H1 (cell line): ENCODE measurements around the gene NOL4L. TPM values are rescaled to one million over a fixed set of nuclear protein-coding genes. Genes with fewer than 3 reads are reported as not detected.

ENCODE experiments used
- ATF3 ChIP-seq: IDR thresholded peaks from 2 replicates; pipeline ENCODE4 v1.6.1; 2011; ENCODE audit warnings: low read depth, mild to moderate bottlenecking, low read length; ENCODE audit not compliant: insufficient read depth
- TAF7 ChIP-seq: optimal IDR thresholded peaks from 2 replicates; pipeline ENCODE3; 2011; ENCODE audit warnings: low read depth, mild to moderate bottlenecking, inconsistent platforms, low read length, moderate library complexity, borderline replicate concordance
- polyA plus RNA-seq, 7 experiments: library from polyadenylated mRNA; depleted of rRNA in 3 of 7; stranded (reverse) in 5 of 7; unstranded in 2 of 7; fragments of >200 nt in 5 of 7; fragments of 200-250 nt in 2 of 7; gene quantifications; 1 replicate in 5 of 7; 2 replicates in 1 of 7; 4 replicates in 1 of 7; pipeline versions ENCODE4 v1.2.1 to v1.2.3, GENCODE V29; 2011 to 2013; ENCODE audit warnings: missing spikeins in 2 of 7, mixed read lengths in 2 of 7
- total RNA-seq: library from RNA; stranded (reverse); fragmentation: NEBNext Ultra II Directional; extraction: Animal tissue kit (Norgen Biotek cat#: 25700); gene quantifications from 2 replicates; pipeline ENCODE4 v1.2.1, GENCODE V29; 2021

Gene NOL4L
- total and polyA plus RNA-seq, 2 of the 8 experiments (the other 6 are each of a cell fraction or from before 2014, with no cell fraction given), result 15.3 to 23.7 TPM

- no peak for TF ChIP-seq TAF7
- no peak for TF ChIP-seq ATF3
Measured at GRCh38 chr20:32599783-32600340, 14.7 kb upstream of the NOL4L start (continued).
